ENCODE results near the gene MCAM.

The MCAM gene

DNA sequence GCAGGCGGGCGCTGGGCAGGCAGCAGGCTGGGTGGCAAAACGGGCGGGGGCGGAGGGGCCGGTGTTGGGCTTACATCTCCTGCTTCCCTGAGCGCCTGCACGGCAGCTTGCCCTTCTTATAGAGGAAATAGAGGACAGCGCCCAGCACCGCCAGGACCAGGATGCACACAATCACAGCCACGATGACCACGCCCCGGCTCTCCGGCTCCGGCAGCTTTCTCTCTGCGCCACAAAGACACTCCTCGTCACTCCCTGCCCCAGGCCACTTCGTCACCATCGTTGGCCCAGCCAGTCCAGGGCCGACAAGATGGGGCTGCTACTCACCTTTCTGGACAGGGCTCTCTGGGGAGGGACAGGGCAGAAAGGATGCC, 6.3 kb downstream of the MCAM start:
- Mint-ChIP-seq H3K27ac (no peak overlapping the region), H3K36me3 (ENCODE audit: low read depth) (no peaks in the 10 kb centered on the region), H3K4me3 (no peak overlapping the region), H3K4me1 (ENCODE audit: low read depth) (peaks cover 17% of the 10 kb centered on the region), H3K27me3 (ENCODE audit: low read depth) (peaks cover 8% of the 10 kb centered on the region), H3K9me3 (no peaks in the 10 kb centered on the region)

DNA sequence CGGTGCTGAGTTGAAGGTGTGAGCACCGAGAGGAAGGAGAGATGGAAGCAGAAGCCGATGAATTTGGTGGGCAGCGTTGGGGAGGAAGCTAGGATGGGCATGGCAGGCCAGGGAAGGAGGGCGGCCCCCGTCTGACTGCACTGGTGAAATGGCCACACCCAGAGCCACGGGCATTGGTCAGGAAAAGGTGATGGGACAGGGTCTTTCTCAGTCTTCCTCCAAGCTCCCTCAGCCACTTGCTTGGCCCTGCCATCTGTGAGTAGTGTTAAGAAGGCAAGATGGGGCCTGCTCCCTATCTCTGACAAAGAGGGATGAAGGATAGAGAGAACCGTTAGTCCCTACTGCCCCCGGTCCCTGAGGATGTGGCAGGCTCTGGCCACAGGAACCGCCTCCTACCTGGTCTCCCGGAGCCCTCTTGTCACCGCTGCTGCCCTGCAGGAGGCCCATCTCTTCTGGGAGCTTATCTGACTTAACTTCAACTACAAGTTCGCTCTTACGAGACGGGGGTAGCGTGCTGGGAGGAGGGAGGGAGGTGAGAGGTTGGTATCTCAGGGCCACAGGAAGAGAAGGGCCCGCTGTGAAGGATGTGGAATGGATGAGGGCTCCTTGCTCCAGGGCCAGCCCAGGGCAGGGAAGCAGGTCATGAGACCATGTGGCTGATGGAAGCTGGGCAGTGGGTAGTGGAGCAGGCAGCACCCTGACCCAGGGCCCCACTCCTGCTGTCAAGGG, 6.8 kb downstream of the MCAM start:
- H3K36me3 Mint-ChIP-seq (ENCODE audit: low read depth), result peaks cover 2% of the 10 kb centered on the region
- H3K4me1 Mint-ChIP-seq (ENCODE audit: low read depth), result peaks cover 18% of the 10 kb centered on the region
- H3K4me3 Mint-ChIP-seq, result no peak overlapping the region
- peaks cover 4% of the 10 kb centered on the region for H3K27me3 Mint-ChIP-seq (ENCODE audit: low read depth)
- no peaks in the 10 kb centered on the region for H3K9me3 Mint-ChIP-seq
- no peak overlapping the region for H3K27ac Mint-ChIP-seq

DNA sequence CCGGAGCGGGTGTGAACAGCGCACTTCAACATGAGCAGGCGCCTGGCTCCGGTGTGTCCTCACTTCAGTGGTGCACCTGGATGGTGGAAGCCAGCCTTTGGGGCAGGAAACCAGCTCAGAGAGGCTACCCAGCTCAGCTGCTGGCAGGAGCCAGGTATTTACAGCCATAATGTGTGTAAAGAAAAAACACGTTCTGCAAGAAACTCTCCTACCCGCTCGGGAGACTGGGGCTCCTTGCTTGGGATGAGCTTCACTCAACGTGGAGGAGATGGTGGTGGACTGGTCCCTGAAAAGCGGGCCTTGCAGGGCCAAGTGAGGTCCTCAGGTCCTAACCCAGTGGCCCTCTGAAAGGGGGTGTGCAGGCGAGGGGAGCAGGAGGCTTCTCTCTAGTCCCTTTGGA, 7.5 kb downstream of the MCAM start:
- peaks cover 3% of the 10 kb centered on the region for H3K36me3 Mint-ChIP-seq (ENCODE audit: low read depth)
- H3K4me1 Mint-ChIP-seq (ENCODE audit: low read depth), result peaks cover 22% of the 10 kb centered on the region
- H3K9me3 Mint-ChIP-seq, result no peaks in the 10 kb centered on the region
- peaks cover 4% of the 10 kb centered on the region for H3K27me3 Mint-ChIP-seq (ENCODE audit: low read depth)
- H3K4me3 Mint-ChIP-seq, result no peak overlapping the region
- no peak overlapping the region for H3K27ac Mint-ChIP-seq

DNA sequence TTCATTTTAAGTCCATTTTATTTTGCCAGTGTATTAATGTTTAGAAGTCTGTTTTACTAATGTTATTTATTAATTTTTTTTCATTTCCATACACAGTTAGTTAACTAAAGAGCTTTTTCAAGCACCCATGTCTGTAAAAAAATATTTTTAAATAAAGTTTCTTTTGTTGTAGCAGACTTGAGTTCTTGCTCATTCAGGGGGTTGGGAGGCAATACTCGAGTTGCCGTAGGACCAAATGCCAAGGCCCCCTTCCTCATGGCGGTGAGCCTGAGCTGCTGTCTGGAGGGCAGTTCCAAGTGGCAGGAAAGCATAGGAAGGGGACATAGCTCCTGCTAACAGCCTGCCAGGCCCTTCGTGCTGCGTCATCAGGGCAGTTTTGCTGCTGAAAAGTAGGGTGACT, 9.0 kb downstream of the MCAM start:
- Mint-ChIP-seq H3K9me3 (no peaks in the 10 kb centered on the region), H3K4me3 (no peak overlapping the region), H3K27me3 (ENCODE audit: low read depth) (no peaks in the 10 kb centered on the region), H3K4me1 (ENCODE audit: low read depth) (peaks cover 22% of the 10 kb centered on the region), H3K27ac (no peak overlapping the region), H3K36me3 (ENCODE audit: low read depth) (peaks cover 15% of the 10 kb centered on the region)

DNA sequence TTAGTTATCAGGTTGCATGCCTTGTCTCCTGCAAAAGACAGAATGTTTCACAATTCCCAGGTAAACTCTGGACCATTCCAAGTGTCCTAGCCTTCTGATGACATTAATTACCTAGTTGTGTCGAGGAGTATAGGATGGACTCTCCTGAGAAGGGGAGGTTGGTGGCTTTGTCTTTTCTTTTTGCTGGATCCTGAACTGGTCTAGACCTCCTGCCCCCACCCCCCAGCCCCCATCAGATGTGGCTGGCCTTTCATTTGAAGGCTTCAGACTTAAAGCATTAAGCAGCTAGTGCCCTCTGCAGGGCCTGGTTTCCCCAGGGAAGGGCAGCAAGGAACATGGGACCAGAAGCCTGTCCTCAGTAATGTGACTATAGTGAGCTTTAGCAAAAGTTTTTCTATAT, 9.7 kb downstream of the MCAM start:
- Mint-ChIP-seq H3K27me3 (ENCODE audit: low read depth) (no peaks in the 10 kb centered on the region), H3K36me3 (ENCODE audit: low read depth) (peaks cover 21% of the 10 kb centered on the region), H3K27ac (no peak overlapping the region), H3K9me3 (no peaks in the 10 kb centered on the region), H3K4me3 (no peak overlapping the region), H3K4me1 (ENCODE audit: low read depth) (peaks cover 22% of the 10 kb centered on the region)

GRCh38 chr11:119306373-119306890, 10.5 kb downstream of the MCAM start:
- no peaks in the 10 kb centered on the region for H3K27me3 Mint-ChIP-seq (ENCODE audit: low read depth)
- peaks cover 22% of the 10 kb centered on the region for H3K36me3 Mint-ChIP-seq (ENCODE audit: low read depth)
- peak overlapping the region; percentile 5 for H3K4me3 Mint-ChIP-seq
- peak overlapping the region; percentile 70 for H3K27ac Mint-ChIP-seq
- H3K9me3 Mint-ChIP-seq, result no peaks in the 10 kb centered on the region
- H3K4me1 Mint-ChIP-seq (ENCODE audit: low read depth), result peaks cover 22% of the 10 kb centered on the region

DNA sequence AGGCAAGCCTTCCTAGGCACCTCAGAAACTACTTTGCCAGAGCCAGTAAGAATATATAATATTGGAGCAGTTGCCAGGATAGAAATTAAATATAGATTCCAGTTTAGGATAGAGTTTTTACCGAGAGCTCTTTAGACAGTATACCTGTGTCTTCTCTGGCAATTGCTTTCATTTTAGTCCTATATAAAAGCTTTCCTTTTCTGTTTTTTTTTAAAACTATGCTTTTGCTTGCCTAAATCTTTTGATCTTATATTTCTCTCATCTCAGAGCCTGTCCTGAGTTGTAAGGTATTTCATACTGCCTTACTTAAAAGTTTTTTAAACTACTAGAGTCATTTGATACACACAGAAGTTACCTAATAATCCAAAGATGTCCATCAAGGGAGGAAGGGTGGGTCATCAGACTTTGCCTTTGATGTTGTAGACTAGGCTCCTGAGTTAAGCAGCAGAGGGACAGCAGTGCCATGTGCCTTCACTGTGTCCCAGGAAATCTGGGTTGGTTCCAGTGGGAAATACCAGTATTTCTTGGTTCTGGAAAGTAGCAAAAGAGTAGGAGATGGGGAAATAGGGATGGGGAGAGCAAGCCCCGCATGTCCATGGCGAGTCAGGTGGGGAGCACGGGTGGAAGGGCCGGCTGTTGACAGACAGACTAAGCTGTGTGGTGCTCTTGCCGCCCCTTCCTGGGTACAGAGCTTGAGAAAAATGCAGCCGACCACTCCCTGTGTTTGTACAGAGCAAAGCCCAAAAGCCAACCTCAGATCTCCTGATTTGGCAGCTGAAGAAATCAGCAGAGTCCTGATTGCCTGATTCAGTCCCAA, 11.2 kb downstream of the MCAM start:
- H3K36me3 Mint-ChIP-seq (ENCODE audit: low read depth), result peaks cover 26% of the 10 kb centered on the region
- H3K27ac Mint-ChIP-seq, result peak overlapping the region; percentile 77
- H3K9me3 Mint-ChIP-seq, result no peaks in the 10 kb centered on the region
- peaks cover 22% of the 10 kb centered on the region for H3K4me1 Mint-ChIP-seq (ENCODE audit: low read depth)
- no peaks in the 10 kb centered on the region for H3K27me3 Mint-ChIP-seq (ENCODE audit: low read depth)
- no peak overlapping the region for H3K4me3 Mint-ChIP-seq

- H3K4me1 Mint-ChIP-seq (ENCODE audit: low read depth), result peaks cover 22% of the 10 kb centered on the region
- peaks cover 47% of the 10 kb centered on the region for H3K36me3 Mint-ChIP-seq (ENCODE audit: low read depth)
- no peaks in the 10 kb centered on the region for H3K27me3 Mint-ChIP-seq (ENCODE audit: low read depth)
- H3K9me3 Mint-ChIP-seq, result no peaks in the 10 kb centered on the region
- no peak overlapping the region for H3K4me3 Mint-ChIP-seq
- no peak overlapping the region for H3K27ac Mint-ChIP-seq
These were observed 13.7 kb downstream of the MCAM start for GRCh38 chr11:119303227-119303718.

GRCh38 chr11:119300198-119300964, 16.5 kb downstream of the MCAM start:
- Mint-ChIP-seq H3K9me3 (no peaks in the 10 kb centered on the region), H3K27me3 (ENCODE audit: low read depth) (no peaks in the 10 kb centered on the region), H3K27ac (no peak overlapping the region), H3K36me3 (ENCODE audit: low read depth) (peaks cover 59% of the 10 kb centered on the region), H3K4me1 (ENCODE audit: low read depth) (peaks cover 7% of the 10 kb centered on the region), H3K4me3 (no peak overlapping the region)

- Mint-ChIP-seq H3K27me3 (ENCODE audit: low read depth) (no peaks in the 10 kb centered on the region), H3K4me1 (ENCODE audit: low read depth) (no peaks in the 10 kb centered on the region), H3K4me3 (no peak overlapping the region), H3K27ac (no peak overlapping the region), H3K36me3 (ENCODE audit: low read depth) (peaks cover 56% of the 10 kb centered on the region), H3K9me3 (no peaks in the 10 kb centered on the region)
These were observed 17.5 kb downstream of the MCAM start for GRCh38 chr11:119299416-119299815.

DNA sequence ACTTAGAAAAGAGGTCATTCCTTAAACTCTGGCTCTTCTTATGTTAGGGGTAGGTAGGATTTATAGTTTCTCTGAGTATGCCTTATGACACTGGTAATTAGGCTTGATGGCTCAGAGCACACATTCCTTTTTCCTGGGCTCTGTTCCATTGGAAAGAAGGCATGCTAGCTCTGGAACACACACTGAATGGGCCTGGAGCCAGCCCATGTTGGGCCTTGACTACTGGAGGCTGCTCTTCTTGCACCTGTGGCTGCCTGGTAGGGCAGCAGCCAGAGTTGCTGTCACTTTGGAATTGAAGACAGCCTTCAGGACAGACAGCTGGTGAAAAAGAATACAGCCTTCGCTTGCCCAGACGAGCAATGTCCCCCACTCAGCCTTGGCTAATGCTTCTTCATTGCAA, 18.2 kb downstream of the MCAM start:
- H3K4me1 Mint-ChIP-seq (ENCODE audit: low read depth), result no peaks in the 10 kb centered on the region
- no peaks in the 10 kb centered on the region for H3K27me3 Mint-ChIP-seq (ENCODE audit: low read depth)
- H3K9me3 Mint-ChIP-seq, result no peaks in the 10 kb centered on the region
- H3K36me3 Mint-ChIP-seq (ENCODE audit: low read depth), result peaks cover 52% of the 10 kb centered on the region
- H3K27ac Mint-ChIP-seq, result no peak overlapping the region
- H3K4me3 Mint-ChIP-seq, result no peak overlapping the region

- H3K36me3 Mint-ChIP-seq (ENCODE audit: low read depth), result peaks cover 44% of the 10 kb centered on the region
- no peaks in the 10 kb centered on the region for H3K9me3 Mint-ChIP-seq
- H3K27me3 Mint-ChIP-seq (ENCODE audit: low read depth), result no peaks in the 10 kb centered on the region
- no peak overlapping the region for H3K4me3 Mint-ChIP-seq
- H3K4me1 Mint-ChIP-seq (ENCODE audit: low read depth), result no peaks in the 10 kb centered on the region
- H3K27ac Mint-ChIP-seq, result no peak overlapping the region
These were observed 19.0 kb downstream of the MCAM start for GRCh38 chr11:119297938-119298337.

- H3K36me3 Mint-ChIP-seq (ENCODE audit: low read depth), result peaks cover 37% of the 10 kb centered on the region
- no peak overlapping the region for H3K27ac Mint-ChIP-seq
- no peaks in the 10 kb centered on the region for H3K9me3 Mint-ChIP-seq
- no peak overlapping the region for H3K4me3 Mint-ChIP-seq
- no peaks in the 10 kb centered on the region for H3K27me3 Mint-ChIP-seq (ENCODE audit: low read depth)
- H3K4me1 Mint-ChIP-seq (ENCODE audit: low read depth), result no peaks in the 10 kb centered on the region
These were observed 21.8 kb downstream of the MCAM start for GRCh38 chr11:119295178-119295577.

- Mint-ChIP-seq H3K27me3 (ENCODE audit: low read depth) (no peaks in the 10 kb centered on the region), H3K36me3 (ENCODE audit: low read depth) (peaks cover 27% of the 10 kb centered on the region)
These were observed 23.5 kb downstream of the MCAM start for GRCh38 chr11:119293461-119293860.

More at GRCh38 chr11:119293461-119293860, 23.5 kb downstream of the MCAM start:
- Mint-ChIP-seq H3K27ac (no peak overlapping the region), H3K4me3 (no peak overlapping the region), H3K9me3 (no peaks in the 10 kb centered on the region), H3K4me1 (ENCODE audit: low read depth) (no peaks in the 10 kb centered on the region)

Measured in T-helper 1 cell treated with Interleukin-12 subunit alpha and Interleukin-12 subunit beta and Interleukin-4 antibody, amounts not matched to agents 30 μg/mL and 1 μg/mL, for 36 hours (primary cell).